ENCODE data around the gene POLR2H.

- TF ChIP-seq CTCF (conservative IDR thresholded peaks at IDR 0.05; ENCODE audit: low read depth, low read length): no peak
- TF ChIP-seq EZH2 (IDR thresholded peaks at IDR 0.05; ENCODE audit: borderline replicate concordance, low read depth, low read length, poor library complexity, severe bottlenecking): no peak
Observed at GRCh38 chr3:184391266-184391665, 29.8 kb downstream of the POLR2H start.
